Measurements from ENCODE around the gene KRT25. TPM values are rescaled to one million over a fixed set of nuclear protein-coding genes. Genes with fewer than 3 reads are reported as not detected.

The KRT25 gene
- total RNA-seq, 4 donors from 2014 or later = not detected

DNA sequence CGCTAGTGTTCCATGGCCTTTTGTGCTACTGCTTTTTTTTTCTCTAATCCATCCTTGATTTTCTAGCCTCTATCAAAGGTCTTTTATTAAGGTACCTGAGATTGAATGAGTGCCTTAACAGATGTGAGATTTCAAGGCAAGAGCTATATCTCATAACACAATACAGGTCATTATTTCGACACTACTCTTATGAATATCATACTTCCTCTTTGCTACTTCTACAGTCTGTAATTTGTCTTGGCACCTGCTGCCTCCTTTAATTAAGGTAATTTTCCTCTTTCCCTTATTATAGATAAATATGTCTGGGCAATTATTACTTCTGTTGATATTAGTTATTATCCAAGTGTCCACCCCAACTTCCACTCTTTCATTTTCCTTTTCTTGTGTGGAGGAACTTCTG is 39.3 kb upstream of the KRT25 start:
- TF ChIP-seq, protein P1, sequence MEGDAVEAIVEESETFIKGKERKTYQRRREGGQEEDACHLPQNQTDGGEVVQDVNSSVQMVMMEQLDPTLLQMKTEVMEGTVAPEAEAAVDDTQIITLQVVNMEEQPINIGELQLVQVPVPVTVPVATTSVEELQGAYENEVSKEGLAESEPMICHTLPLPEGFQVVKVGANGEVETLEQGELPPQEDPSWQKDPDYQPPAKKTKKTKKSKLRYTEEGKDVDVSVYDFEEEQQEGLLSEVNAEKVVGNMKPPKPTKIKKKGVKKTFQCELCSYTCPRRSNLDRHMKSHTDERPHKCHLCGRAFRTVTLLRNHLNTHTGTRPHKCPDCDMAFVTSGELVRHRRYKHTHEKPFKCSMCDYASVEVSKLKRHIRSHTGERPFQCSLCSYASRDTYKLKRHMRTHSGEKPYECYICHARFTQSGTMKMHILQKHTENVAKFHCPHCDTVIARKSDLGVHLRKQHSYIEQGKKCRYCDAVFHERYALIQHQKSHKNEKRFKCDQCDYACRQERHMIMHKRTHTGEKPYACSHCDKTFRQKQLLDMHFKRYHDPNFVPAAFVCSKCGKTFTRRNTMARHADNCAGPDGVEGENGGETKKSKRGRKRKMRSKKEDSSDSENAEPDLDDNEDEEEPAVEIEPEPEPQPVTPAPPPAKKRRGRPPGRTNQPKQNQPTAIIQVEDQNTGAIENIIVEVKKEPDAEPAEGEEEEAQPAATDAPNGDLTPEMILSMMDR (IDR thresholded peaks at IDR 0.05; ENCODE audit: low read depth) = no peak

DNA sequence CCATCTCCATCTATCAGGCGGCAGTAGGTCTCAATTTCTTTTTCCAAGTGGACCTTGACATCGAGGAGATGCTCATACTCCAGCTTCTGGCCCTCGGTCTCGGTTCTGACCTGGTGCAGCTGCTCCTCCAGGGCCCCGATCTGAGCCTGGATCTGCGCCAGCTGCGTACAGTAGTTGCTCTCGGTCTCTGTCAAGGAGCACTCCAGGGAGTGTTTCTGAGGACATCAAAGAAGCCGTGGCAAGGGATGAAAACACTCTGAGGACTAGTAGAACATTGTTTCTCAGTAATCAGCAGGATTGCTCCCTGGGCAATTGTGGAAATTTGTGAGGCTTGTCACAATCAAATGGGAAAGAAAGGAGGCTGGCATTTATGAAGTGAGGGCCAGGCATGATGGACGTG is 38.7 kb upstream of the KRT25 start:
- TF ChIP-seq, protein P1 (IDR thresholded peaks at IDR 0.05; ENCODE audit: low read depth) = no peak

DNA sequence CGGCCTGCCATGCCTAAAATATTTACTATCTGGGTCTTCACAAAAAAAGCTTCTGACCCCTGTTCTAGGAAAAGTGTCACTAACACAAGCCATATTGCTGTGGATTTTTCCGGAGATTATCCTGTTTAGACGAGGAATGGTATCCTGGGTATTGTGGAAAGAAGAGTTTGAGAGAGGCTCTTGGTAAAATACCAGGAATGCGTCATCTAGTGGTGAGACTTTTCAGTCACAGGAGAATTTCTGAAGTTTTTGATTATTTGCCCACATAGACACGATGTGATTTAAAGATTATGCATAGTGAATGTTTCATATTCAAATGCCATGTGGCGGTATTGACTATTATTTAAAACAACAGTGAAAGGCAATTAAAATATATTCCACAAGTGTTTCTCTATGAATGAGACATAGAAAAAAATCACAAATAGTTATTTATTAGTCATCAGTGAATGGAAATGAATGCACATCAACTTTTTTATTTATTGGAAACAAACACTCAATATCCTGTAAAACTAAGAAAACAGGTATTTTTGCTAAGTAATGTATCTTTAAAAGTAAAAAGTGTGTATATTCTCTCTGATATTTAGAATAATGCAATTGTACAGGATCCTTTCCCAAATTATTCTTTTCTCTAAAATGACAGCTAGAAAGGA is 36.8 kb upstream of the KRT25 start:
- TF ChIP-seq, protein P1 (IDR thresholded peaks at IDR 0.05; ENCODE audit: low read depth) = no peak

DNA sequence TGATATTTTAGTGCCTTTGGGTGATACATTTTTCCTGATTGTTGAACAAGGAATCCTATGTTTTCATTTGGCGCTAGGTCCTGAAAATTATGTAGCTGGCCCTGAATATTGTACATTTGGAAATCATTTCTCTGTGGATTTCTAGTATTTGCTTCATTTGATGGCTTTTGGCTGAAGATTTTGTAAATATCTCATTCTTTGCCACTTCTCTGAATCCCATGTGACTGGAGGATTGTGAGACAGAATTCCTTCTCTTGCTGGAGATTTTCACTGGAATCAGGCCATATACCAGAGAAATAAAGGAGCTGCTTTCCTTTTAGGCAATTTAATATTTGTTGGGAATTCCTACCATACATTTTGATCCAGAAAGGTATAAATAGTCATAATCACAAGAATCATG is 36.0 kb upstream of the KRT25 start:
- TF ChIP-seq, protein P1 (IDR thresholded peaks at IDR 0.05; ENCODE audit: low read depth) = no peak

DNA sequence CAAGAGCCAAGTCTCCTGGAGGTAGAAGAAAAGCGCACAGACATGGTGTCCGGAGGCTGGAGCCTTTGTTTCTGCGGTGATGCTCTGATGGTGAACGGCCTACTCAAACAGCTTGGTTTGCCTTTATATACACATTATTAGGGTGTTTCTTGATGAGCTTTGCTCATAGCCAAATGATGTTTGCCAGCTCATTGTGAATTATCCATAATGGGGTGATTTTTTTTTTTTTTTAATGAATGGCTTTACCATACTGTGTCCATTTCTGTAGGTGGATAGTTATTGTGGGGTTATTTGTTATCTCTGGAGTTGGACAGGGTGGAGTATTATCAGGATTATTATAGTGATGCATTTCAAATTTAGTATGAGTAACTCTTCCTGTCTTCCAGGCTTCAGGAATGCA is 27.3 kb upstream of the KRT25 start, which contains the start of gene KRT27:
TSS of gene KRT27 (minus strand) at position 101 of the 400 bp plus-strand sequence. CDS start at position 44, 57 bp downstream.
- TF ChIP-seq, protein P1 (IDR thresholded peaks at IDR 0.05; ENCODE audit: low read depth) = no peak

DNA sequence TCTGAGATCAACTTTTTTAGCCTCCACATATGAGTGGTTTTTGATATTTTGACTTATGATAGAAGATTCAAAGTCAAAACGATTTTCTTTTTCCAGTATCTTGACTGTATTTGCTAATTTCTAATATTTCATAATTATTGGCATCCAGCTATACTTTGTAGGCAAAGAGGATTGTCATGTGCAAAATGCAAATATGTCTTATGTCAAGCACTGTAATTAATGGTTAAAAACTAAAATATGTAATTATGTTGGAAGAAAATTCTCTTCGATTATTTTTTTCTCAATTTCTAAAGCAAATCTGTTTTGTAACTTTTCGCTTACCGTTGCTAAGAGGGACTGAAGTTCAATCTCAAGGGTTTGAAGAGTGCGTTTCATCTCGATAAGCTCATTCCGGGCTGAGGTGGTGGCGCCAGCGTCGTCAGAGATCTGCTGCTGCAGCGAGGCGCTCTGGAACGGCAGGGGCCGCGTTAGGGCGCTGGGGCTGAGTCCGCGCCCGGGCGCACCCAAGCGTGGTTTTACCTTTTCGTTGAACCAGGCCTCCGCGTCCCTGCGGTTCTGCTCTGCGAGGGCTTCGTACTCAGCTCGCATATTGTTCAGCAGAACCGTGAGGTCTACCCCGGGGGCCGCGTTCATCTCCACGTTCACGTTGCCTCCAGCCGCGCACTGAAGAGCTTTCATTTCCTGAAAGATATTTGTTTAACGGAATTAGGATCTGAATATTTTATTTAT is 24.2 kb upstream of the KRT25 start:
- TF ChIP-seq, protein P1 (IDR thresholded peaks at IDR 0.05; ENCODE audit: low read depth) = no peak

DNA sequence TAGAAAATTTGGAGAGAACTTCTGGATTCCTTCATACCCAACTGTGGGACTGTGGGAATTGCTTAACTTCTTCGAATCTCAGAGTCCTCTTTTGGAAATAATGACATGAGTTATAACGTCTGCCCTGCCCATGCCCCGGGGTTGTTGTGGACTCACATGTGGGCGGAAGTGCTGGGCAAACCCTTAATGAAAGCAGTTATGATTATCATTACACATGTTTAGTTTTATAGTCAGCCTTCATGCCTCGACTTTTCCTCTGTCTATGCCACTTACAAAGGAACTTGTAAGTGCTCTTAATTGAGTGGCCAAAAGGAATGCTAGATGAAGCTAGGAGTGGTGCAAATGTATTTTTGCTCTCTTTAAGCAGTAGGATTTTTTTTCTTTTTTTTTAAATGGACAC is 23.3 kb upstream of the KRT25 start:
- TF ChIP-seq, protein P1 (IDR thresholded peaks at IDR 0.05; ENCODE audit: low read depth) = no peak

Measured in subcutaneous adipose tissue (tissue), 4 donors.